Small intestine (tissue), 7 donors: Measurements from ENCODE around the gene BTNL9. TPM values are rescaled to one million over a fixed set of nuclear protein-coding genes. Genes with fewer than 3 reads are reported as not detected.

ENCODE experiments used
- DNase-seq, 2 donors: peaks; one replicate each; pipeline versions ENCODE4 v3.0.0 to v3.0.0-alpha.2; 2013
- FAIRE-seq: peaks from 2 replicates; lab custom pipeline; 2012; peaks lifted over from hg19 to GRCh38; lab: Jason Lieb, UNC
- H3K27ac ChIP-seq, 3 donors: one replicate each; pipeline ENCODE4 v1.5.1; 2013; ENCODE audit warnings: low read length in 2 of 3, mild to moderate bottlenecking in 2 of 3, control low read depth in 1 of 3, inconsistent platforms in 1 of 3, low read depth in 1 of 3, moderate library complexity in 1 of 3
- H3K27me3 ChIP-seq, 3 donors: one replicate each; pipeline ENCODE4 v1.6.1; 2013; ENCODE audit warnings: low read length in 3 of 3, inconsistent platforms in 1 of 3; ENCODE audit not compliant: control insufficient read depth in 3 of 3, insufficient read depth in 3 of 3
- H3K36me3 ChIP-seq, 3 donors: one replicate each; pipeline ENCODE4 v1.6.1; 2013; ENCODE audit warnings: low read length in 3 of 3, inconsistent platforms in 1 of 3, low read depth in 1 of 3, mild to moderate bottlenecking in 1 of 3, moderate library complexity in 1 of 3; ENCODE audit not compliant: control insufficient read depth in 3 of 3, insufficient read depth in 2 of 3
- H3K4me1 ChIP-seq, 3 donors: one replicate each; pipeline ENCODE4 v1.6.1; 2013; ENCODE audit warnings: low read length in 2 of 3, inconsistent platforms in 1 of 3, low read depth in 1 of 3, mild to moderate bottlenecking in 1 of 3, moderate library complexity in 1 of 3; ENCODE audit not compliant: control insufficient read depth in 3 of 3, insufficient read depth in 2 of 3
- H3K4me3 ChIP-seq, 3 donors: one replicate each; pipeline ENCODE4 v1.5.1; 2013; ENCODE audit warnings: low read length in 3 of 3, control low read depth in 1 of 3, inconsistent platforms in 1 of 3, low read depth in 1 of 3, mild to moderate bottlenecking in 1 of 3, moderate library complexity in 1 of 3
- H3K9me3 ChIP-seq, 2 donors: one replicate each; pipeline ENCODE4 v1.6.1; 2013; ENCODE audit warnings: low read depth in 1 of 2, low read length in 1 of 2; ENCODE audit not compliant: control insufficient read depth in 2 of 2, insufficient read depth in 1 of 2
- WGBS, 3 donors: extraction: QIAGEN DNeasy Blood & Tissue Kit; methylation state at CpG; one replicate each; pipeline ENCODE4 v1.1.7; 2013; 5-methylcytosine and 5-hydroxymethylcytosine counted together
- polyA plus RNA-seq, 4 donors: library from polyadenylated mRNA; stranded (reverse) in 3 of 4; unstranded in 1 of 4; fragments of 200-250 nt in 3 of 4; fragments of 120-200 nt in 1 of 4; gene quantifications; one replicate each; pipeline versions ENCODE4 v1.2.1 to v1.2.3, GENCODE V29; 2013
- donor health status: healthy with polysubstance abuse.
- donor health status: control.
- donor health status: control.
- donor health status: Bipolar disorder and iron deficiency.
- donor health status: healthy.

Gene BTNL9
- polyA plus RNA-seq, 4 donors, result 0.27 to 6.5 (median 2.7) TPM

DNA sequence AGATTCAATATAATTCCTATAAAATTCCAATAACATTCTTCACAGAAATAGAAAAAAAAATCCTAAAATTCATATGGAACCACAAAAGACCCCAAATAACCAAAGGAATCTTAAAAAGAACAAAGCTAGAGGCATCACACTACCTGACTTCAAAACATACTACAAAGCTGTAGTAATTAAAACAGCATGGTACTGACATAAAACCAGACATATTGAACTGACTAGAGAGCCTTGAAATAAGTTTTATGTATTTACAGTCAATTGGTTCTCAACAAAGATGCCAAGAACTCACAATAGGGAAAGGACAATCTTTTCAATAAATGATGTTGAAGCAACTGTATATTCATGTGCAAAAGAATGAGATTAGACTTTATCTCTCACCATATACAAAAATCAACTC, 36.9 kb downstream of the BTNL9 start:
- DNase-seq (no peak), FAIRE-seq (no peak)

GRCh38 chr5:181081989-181082388, 41.9 kb downstream of the BTNL9 start:
- H3K4me3 ChIP-seq, result no peak overlapping the region
- no peaks in the 10 kb centered on the region for H3K4me1 ChIP-seq
- no peak for FAIRE-seq
- DNase-seq, result no peak
- no peak overlapping the region for H3K27ac ChIP-seq
- peaks cover 0 to 14% (median 13%) of the 10 kb centered on the region in 3 donors for H3K27me3 ChIP-seq
- no peaks in the 10 kb centered on the region for H3K9me3 ChIP-seq
- no peaks in the 10 kb centered on the region for H3K36me3 ChIP-seq

More for the DNA sequence above, 36.9 kb downstream of the BTNL9 start:
- Histone ChIP-seq H3K27ac (no peak overlapping the region), H3K4me3 (no peak overlapping the region), H3K4me1 (no peaks in the 10 kb centered on the region), H3K9me3 (peaks cover 0 to 11% of the 10 kb centered on the region in 2 donors), H3K27me3 (peaks cover 0 to 17% (median 0%) of the 10 kb centered on the region in 3 donors), H3K36me3 (no peaks in the 10 kb centered on the region)

GRCh38 chr5:181084621-181085195, 44.6 kb downstream of the BTNL9 start:
- FAIRE-seq, result no peak
- H3K9me3 ChIP-seq, result no peaks in the 10 kb centered on the region
- no peak overlapping the region for H3K4me3 ChIP-seq
- H3K27ac ChIP-seq, result no peak overlapping the region
- no peaks in the 10 kb centered on the region for H3K36me3 ChIP-seq
- no peaks in the 10 kb centered on the region for H3K4me1 ChIP-seq
- DNase-seq, result no peak
- H3K27me3 ChIP-seq, result peaks cover 0 to 14% (median 11%) of the 10 kb centered on the region in 3 donors
- 51 to 68% (median 64%) methylated on average over 18 of the region's 18 CpGs for WGBS, 3 donors

GRCh38 chr5:181086026-181086883, 46.2 kb downstream of the BTNL9 start:
- H3K4me1 ChIP-seq, result no peaks in the 10 kb centered on the region
- DNase-seq, result no peak
- no peaks in the 10 kb centered on the region for H3K9me3 ChIP-seq
- H3K36me3 ChIP-seq, result no peaks in the 10 kb centered on the region
- 53 to 67% (median 58%) methylated on average over 17 of the region's 17 CpGs for WGBS, 3 donors
- no peak overlapping the region for H3K27ac ChIP-seq
- FAIRE-seq, result no peak
- H3K4me3 ChIP-seq, result no peak overlapping the region
- H3K27me3 ChIP-seq, result peaks cover 0 to 14% (median 6%) of the 10 kb centered on the region in 3 donors

- Histone ChIP-seq H3K4me3 (no peak overlapping the region), H3K36me3 (no peaks in the 10 kb centered on the region), H3K4me1 (no peaks in the 10 kb centered on the region), H3K27me3 (peaks cover 0 to 14% (median 4%) of the 10 kb centered on the region in 3 donors), H3K9me3 (no peaks in the 10 kb centered on the region), H3K27ac (no peak overlapping the region)
- no peak for FAIRE-seq
- 57 to 68% (median 59%) methylated on average over 7 of the region's 7 CpGs for WGBS, 3 donors
- no peak for DNase-seq
These were observed 46.8 kb downstream of the BTNL9 start for GRCh38 chr5:181086884-181087205.

DNA sequence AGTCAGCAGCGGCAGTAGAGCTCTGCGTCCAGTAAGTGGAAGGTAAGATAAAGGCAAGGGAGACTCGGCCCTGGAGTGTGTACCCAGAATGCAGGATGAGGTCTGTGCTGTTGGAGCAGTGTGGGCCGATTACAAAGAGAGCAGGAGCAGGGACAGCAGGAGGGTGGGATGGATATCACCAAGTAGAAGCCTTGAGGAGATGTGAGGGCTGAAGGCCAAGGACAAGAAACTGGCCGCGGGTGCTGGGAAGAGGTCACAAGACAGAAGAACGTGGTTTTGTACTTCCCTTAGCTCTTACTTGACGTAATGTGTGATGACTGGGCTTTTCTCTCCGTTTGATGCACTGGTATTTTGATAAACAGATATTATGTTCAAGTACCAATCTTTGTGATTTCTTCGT, 47.2 kb downstream of the BTNL9 start:
- Histone ChIP-seq H3K9me3 (no peaks in the 10 kb centered on the region), H3K4me3 (no peak overlapping the region), H3K27ac (no peak overlapping the region), H3K36me3 (no peaks in the 10 kb centered on the region), H3K4me1 (no peaks in the 10 kb centered on the region), H3K27me3 (peaks cover 0 to 14% (median 5%) of the 10 kb centered on the region in 3 donors)
- 76 to 79% (median 78%) methylated on average over 10 of the region's 10 CpGs for WGBS, 3 donors
- no peak for FAIRE-seq
- no peak for DNase-seq

- Histone ChIP-seq H3K36me3 (no peaks in the 10 kb centered on the region), H3K9me3 (no peaks in the 10 kb centered on the region), H3K4me1 (no peaks in the 10 kb centered on the region), H3K4me3 (no peak overlapping the region), H3K27me3 (peaks cover 0 to 17% (median 9%) of the 10 kb centered on the region in 3 donors), H3K27ac (no peak overlapping the region)
- DNase-seq (no peak), FAIRE-seq (no peak)
- WGBS, 3 donors, result 60 to 67% (median 60%) methylated on average over 10 of the region's 10 CpGs
These were observed 48.2 kb downstream of the BTNL9 start for GRCh38 chr5:181088289-181088688.

- Histone ChIP-seq H3K9me3 (no peaks in the 10 kb centered on the region), H3K4me1 (no peaks in the 10 kb centered on the region), H3K4me3 (no peak overlapping the region), H3K27me3 (peaks cover 0 to 5% (median 3%) of the 10 kb centered on the region in 3 donors), H3K27ac (no peak overlapping the region), H3K36me3 (no peaks in the 10 kb centered on the region)
- FAIRE-seq, result no peak
- WGBS, 3 donors, result 61 to 84% (median 64%) methylated on average over 7 of the region's 7 CpGs
- DNase-seq, result no peak
These were observed 52.4 kb downstream of the BTNL9 start for GRCh38 chr5:181092428-181092827.
